Astrocyte of the spinal cord (primary cell): ENCODE results near the gene LRTM1.

ENCODE experiments used
- DNase-seq: peaks from one replicate; pipeline ENCODE4 v3.0.0; 2011; ENCODE audit warnings: low read depth, low spot score
- H3K4me3 ChIP-seq: 2 replicates; pipeline ENCODE4 v1.5.1; 2011; ENCODE audit warnings: low read depth, mild to moderate bottlenecking, low read length, moderate library complexity
- CTCF ChIP-seq: IDR thresholded peaks from 2 replicates; pipeline ENCODE4 v1.5.1; 2012; ENCODE audit warnings: low read depth, mild to moderate bottlenecking, low read length, inconsistent platforms
- in situ Hi-C: cut with HindIII; loops from 2 replicates; pipeline ENCODE4 v1.10.0; 2017; ENCODE audit warnings: low sequenced_read_pairs

Gene LRTM1

GRCh38 chr3:54935869-54936268, 8.0 kb upstream of the LRTM1 start:
- no peak for DNase-seq
- in situ Hi-C loops = no loop called here
- TF ChIP-seq CTCF = no peak
- no peak overlapping the region for H3K4me3 ChIP-seq

- in situ Hi-C loops = no loop called here
- no peak for DNase-seq
Measured at GRCh38 chr3:54932606-54933005, 4.7 kb upstream of the LRTM1 start.

GRCh38 chr3:54931182-54931581, 3.3 kb upstream of the LRTM1 start:
- DNase-seq = no peak
- TF ChIP-seq CTCF = no peak
- no peak overlapping the region for H3K4me3 ChIP-seq
- in situ Hi-C loops = no loop called here

More at GRCh38 chr3:54932606-54933005, 4.7 kb upstream of the LRTM1 start:
- H3K4me3 ChIP-seq = no peak overlapping the region
- TF ChIP-seq CTCF = no peak

- in situ Hi-C loops = no loop called here
- H3K4me3 ChIP-seq = no peak overlapping the region
- DNase-seq = no peak
- no peak for TF ChIP-seq CTCF
Measured at GRCh38 chr3:54918516-54918915, 9.3 kb downstream of the LRTM1 start.

GRCh38 chr3:54917862-54918261, 10.0 kb downstream of the LRTM1 start:
- DNase-seq = no peak
- TF ChIP-seq CTCF = no peak

GRCh38 chr3:54917174-54917573, 10.7 kb downstream of the LRTM1 start:
- no peak for TF ChIP-seq CTCF
- H3K4me3 ChIP-seq = no peak overlapping the region
- DNase-seq = peak; percentile 38
- in situ Hi-C loops = no loop called here

More at GRCh38 chr3:54917862-54918261, 10.0 kb downstream of the LRTM1 start:
- in situ Hi-C loops = no loop called here
- H3K4me3 ChIP-seq = no peak overlapping the region

GRCh38 chr3:54916732-54917131, 11.1 kb downstream of the LRTM1 start:
- no peak overlapping the region for H3K4me3 ChIP-seq
- DNase-seq = no peak
- in situ Hi-C loops = no loop called here
- TF ChIP-seq CTCF = no peak
